ENCODE results near the gene OSM. TPM values are rescaled to one million over a fixed set of nuclear protein-coding genes. Genes with fewer than 3 reads are reported as not detected.

OSM gene
- total RNA-seq, 1 donor from 2014 or later: 1.7 TPM

DNA sequence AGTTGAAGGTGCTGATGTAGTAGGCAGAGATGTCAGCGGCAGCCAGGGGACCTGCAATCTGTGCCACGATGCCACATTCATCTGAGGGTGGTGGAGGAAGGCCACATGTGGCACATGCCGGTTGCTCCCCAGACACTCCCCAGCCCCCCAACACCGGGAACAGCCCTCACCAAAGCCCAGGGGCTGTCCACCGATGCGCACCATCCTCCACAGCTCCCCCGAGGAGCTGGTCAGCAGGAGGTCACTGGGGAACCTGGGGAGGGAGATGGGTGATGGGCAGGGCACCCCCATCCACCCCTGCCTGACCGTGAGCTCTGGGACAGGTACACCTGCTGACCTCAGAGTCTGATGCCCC lies 19.2 kb upstream of the OSM start:
- H3K4me3 Mint-ChIP-seq: no peak overlapping the region
- no peak for DNase-seq
- peaks cover 5% of the 10 kb centered on the region for H3K36me3 Mint-ChIP-seq (ENCODE audit: low read depth)
- TF ChIP-seq, protein P1, sequence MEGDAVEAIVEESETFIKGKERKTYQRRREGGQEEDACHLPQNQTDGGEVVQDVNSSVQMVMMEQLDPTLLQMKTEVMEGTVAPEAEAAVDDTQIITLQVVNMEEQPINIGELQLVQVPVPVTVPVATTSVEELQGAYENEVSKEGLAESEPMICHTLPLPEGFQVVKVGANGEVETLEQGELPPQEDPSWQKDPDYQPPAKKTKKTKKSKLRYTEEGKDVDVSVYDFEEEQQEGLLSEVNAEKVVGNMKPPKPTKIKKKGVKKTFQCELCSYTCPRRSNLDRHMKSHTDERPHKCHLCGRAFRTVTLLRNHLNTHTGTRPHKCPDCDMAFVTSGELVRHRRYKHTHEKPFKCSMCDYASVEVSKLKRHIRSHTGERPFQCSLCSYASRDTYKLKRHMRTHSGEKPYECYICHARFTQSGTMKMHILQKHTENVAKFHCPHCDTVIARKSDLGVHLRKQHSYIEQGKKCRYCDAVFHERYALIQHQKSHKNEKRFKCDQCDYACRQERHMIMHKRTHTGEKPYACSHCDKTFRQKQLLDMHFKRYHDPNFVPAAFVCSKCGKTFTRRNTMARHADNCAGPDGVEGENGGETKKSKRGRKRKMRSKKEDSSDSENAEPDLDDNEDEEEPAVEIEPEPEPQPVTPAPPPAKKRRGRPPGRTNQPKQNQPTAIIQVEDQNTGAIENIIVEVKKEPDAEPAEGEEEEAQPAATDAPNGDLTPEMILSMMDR (IDR thresholded peaks at IDR 0.05): no peak
- intact Hi-C loops (cut with micrococcal nuclease): no loop called here
- POLR2A ChIA-PET: interaction anchor here (1.0 kb wide), 1 partner anchor 138 kb away, joined by 3 read pairs; no protein-coding TSS in a partner anchor
- no peak for ATAC-seq (ENCODE audit: low read depth)
- peaks cover 31% of the 10 kb centered on the region for H3K4me1 Mint-ChIP-seq
- CTCF ChIA-PET: interaction anchor here (1.1 to 7.8 kb wide), 5 partner anchors 18 to 179 kb away, joined by 6 to 275 read pairs (median 27); partner anchors contain the start of gene RNF215
- H3K27ac Mint-ChIP-seq: no peak overlapping the region
- H3K9me3 Mint-ChIP-seq: no peaks in the 10 kb centered on the region
- H3K27me3 Mint-ChIP-seq: no peaks in the 10 kb centered on the region

- DNase-seq: no peak
- ATAC-seq (ENCODE audit: low read depth): no peak
- TF ChIP-seq, protein P1 (IDR thresholded peaks at IDR 0.05): no peak
- Mint-ChIP-seq H3K4me3 (no peak overlapping the region), H3K9me3 (no peaks in the 10 kb centered on the region), H3K27me3 (no peaks in the 10 kb centered on the region), H3K27ac (no peak overlapping the region), H3K36me3 (ENCODE audit: low read depth) (peaks cover 5% of the 10 kb centered on the region), H3K4me1 (peaks cover 26% of the 10 kb centered on the region)
- intact Hi-C loops (cut with micrococcal nuclease): no loop called here
- POLR2A ChIA-PET: no interaction called here
- CTCF ChIA-PET: interaction anchor here (0.6 to 7.8 kb wide), 5 partner anchors 21 to 178 kb away, joined by 3 to 275 read pairs (median 7); partner anchors contain the start of gene RNF215
Observed at GRCh38 chr22:30285176-30285845, 18.7 kb upstream of the OSM start.

- no peak overlapping the region for H3K4me3 Mint-ChIP-seq
- POLR2A ChIA-PET: no interaction called here
- TF ChIP-seq, protein P1 (IDR thresholded peaks at IDR 0.05): no peak
- peaks cover 5% of the 10 kb centered on the region for H3K36me3 Mint-ChIP-seq (ENCODE audit: low read depth)
- intact Hi-C loops (cut with micrococcal nuclease): no loop called here
- CTCF ChIA-PET: interaction anchor here (0.6 to 7.8 kb wide), 3 partner anchors 21 to 173 kb away, joined by 3 to 275 read pairs (median 27); partner anchors contain the start of gene RNF215
- DNase-seq: no peak
- ATAC-seq (ENCODE audit: low read depth): no peak
- no peak overlapping the region for H3K27ac Mint-ChIP-seq
- H3K4me1 Mint-ChIP-seq: peaks cover 20% of the 10 kb centered on the region
- no peaks in the 10 kb centered on the region for H3K9me3 Mint-ChIP-seq
- peaks cover under 1% of the 10 kb centered on the region for H3K27me3 Mint-ChIP-seq
Observed at GRCh38 chr22:30284666-30285065, 18.0 kb upstream of the OSM start.

DNA sequence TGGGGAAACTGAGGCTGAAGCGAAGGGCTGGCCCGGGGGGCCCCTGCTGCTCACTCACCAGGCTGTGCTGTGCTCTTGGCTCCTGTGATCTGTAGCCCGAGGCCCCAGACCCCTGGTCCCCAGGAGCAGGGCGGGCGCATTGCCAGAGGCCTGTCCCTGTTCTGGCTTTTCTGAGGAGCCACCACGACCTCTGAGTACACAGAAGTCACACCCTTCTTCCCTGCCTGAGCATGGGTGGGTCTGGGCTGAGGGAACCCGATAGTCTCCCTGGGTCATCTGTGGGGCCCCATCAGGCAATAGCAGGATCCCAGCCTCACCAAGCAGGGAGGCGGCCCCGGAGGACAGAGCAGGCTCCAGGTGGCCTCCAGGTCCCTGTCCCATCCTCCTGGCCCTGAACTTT lies 17.5 kb upstream of the OSM start:
- H3K9me3 Mint-ChIP-seq: no peaks in the 10 kb centered on the region
- CTCF ChIA-PET: interaction anchor here (1.8 to 7.8 kb wide), 3 partner anchors 20 to 105 kb away, joined by 6 to 275 read pairs (median 27); partner anchors contain the start of gene RNF215

GRCh38 chr22:30283342-30283741 lies 16.7 kb upstream of the OSM start:
- Mint-ChIP-seq H3K9me3 (no peaks in the 10 kb centered on the region), H3K4me1 (peaks cover 12% of the 10 kb centered on the region), H3K27ac (no peak overlapping the region), H3K36me3 (ENCODE audit: low read depth) (peaks cover 5% of the 10 kb centered on the region), H3K27me3 (peaks cover 11% of the 10 kb centered on the region), H3K4me3 (no peak overlapping the region)
- DNase-seq (no peak), ATAC-seq (ENCODE audit: low read depth) (no peak)
- TF ChIP-seq, protein P1 (IDR thresholded peaks at IDR 0.05): no peak
- ChIA-PET CTCF (interaction anchor here (1.0 to 1.8 kb wide), 2 partner anchors 21 to 22 kb away, joined by 4 to 6 read pairs; no protein-coding TSS in a partner anchor), POLR2A (no interaction called here)
- intact Hi-C loops (cut with micrococcal nuclease): no loop called here

More for the DNA sequence above, 17.5 kb upstream of the OSM start:
- intact Hi-C loops (cut with micrococcal nuclease): no loop called here
- TF ChIP-seq, protein P1 (IDR thresholded peaks at IDR 0.05): no peak
- DNase-seq: no peak
- peaks cover 18% of the 10 kb centered on the region for H3K4me1 Mint-ChIP-seq
- H3K27me3 Mint-ChIP-seq: peaks cover 6% of the 10 kb centered on the region
- no peak overlapping the region for H3K27ac Mint-ChIP-seq
- H3K4me3 Mint-ChIP-seq: no peak overlapping the region
- ATAC-seq (ENCODE audit: low read depth): no peak
- POLR2A ChIA-PET: no interaction called here
- H3K36me3 Mint-ChIP-seq (ENCODE audit: low read depth): peaks cover 5% of the 10 kb centered on the region
